HEK293 (cell line): ENCODE measurements around the gene DPP6.

ENCODE experiments used
- CTCF ChIA-PET: fragments of 350-600 bp; formaldehyde crosslinking; extraction: SDS; loops from one replicate; lab custom pipeline; 2021; ENCODE audit warnings: antibody characterized with exemption; lab: Yijun Ruan, JAX
- POLR2A ChIA-PET: fragments of 300-600 bp; formaldehyde crosslinking; extraction: SDS; loops from one replicate; lab custom pipeline; 2020; ENCODE audit warnings: antibody characterized with exemption, inconsistent platforms; lab: Yijun Ruan, JAX
- H3K27ac ChIP-seq: fragments of 200-500 bp; sonication (Bioruptor generic); 2 replicates; pipeline ENCODE4 v1.5.1; 2014; ENCODE audit warnings: low read depth, low read length, control low read depth, inconsistent platforms; ENCODE audit errors: extremely low read depth
- H3K36me3 ChIP-seq, 2 experiments: fragments of 200-500 bp in 1 of 2; sonication (Bioruptor generic) in 1 of 2; 1 replicate in 1 of 2; 2 replicates in 1 of 2; pipeline ENCODE4 v1.5.1; 2014 to 2017; ENCODE audit warnings: inconsistent platforms in 2 of 2, low read length in 2 of 2; ENCODE audit not compliant: control insufficient read depth in 2 of 2, insufficient read depth in 1 of 2
- H3K4me1 ChIP-seq: fragments of 200-500 bp; sonication (Bioruptor generic); 2 replicates; pipeline ENCODE4 v1.5.1; 2014; ENCODE audit warnings: mild to moderate bottlenecking, low read length, inconsistent platforms; ENCODE audit not compliant: control insufficient read depth, insufficient read depth
- H3K4me3 ChIP-seq: 2 replicates; pipeline ENCODE4 v1.5.1; 2011; ENCODE audit warnings: low read depth, mild to moderate bottlenecking, control low read depth, low read length, moderate library complexity
- H3K9me3 ChIP-seq: fragments of 200-500 bp; sonication (Bioruptor generic); 2 replicates; pipeline ENCODE4 v1.5.1; 2014; ENCODE audit warnings: low read depth, low read length, inconsistent platforms; ENCODE audit not compliant: control insufficient read depth, insufficient read depth
- BCL6B ChIP-seq: fragments of 450-650 bp; formaldehyde crosslinking; IDR thresholded peaks from 2 replicates; pipeline ENCODE4 v1.5.1; 2017; ENCODE audit warnings: missing biosample characterization, missing genetic modification characterization
- CTCF ChIP-seq: fragments of 450-650 bp; formaldehyde crosslinking; IDR thresholded peaks from 2 replicates; pipeline ENCODE4 v1.5.1; 2016; ENCODE audit warnings: missing biosample characterization, missing genetic modification characterization
- HOXA7 ChIP-seq: sonication (generic); formaldehyde crosslinking; IDR thresholded peaks from 2 replicates; pipeline ENCODE4 v1.8.1; 2022; ENCODE audit warnings: missing genetic modification reagents, borderline replicate concordance
- KLF16 ChIP-seq: fragments of 450-650 bp; formaldehyde crosslinking; IDR thresholded peaks from 2 replicates; pipeline ENCODE4 v1.5.1; 2017; ENCODE audit warnings: missing biosample characterization, missing genetic modification characterization
- REPIN1 ChIP-seq: fragments of 450-650 bp; formaldehyde crosslinking; IDR thresholded peaks from 2 replicates; pipeline ENCODE4 v1.5.1; 2017; ENCODE audit warnings: missing biosample characterization, missing genetic modification characterization, low read depth
- ZBTB17 ChIP-seq: fragments of 450-650 bp; formaldehyde crosslinking; IDR thresholded peaks from 2 replicates; pipeline ENCODE4 v1.5.1; 2016; ENCODE audit warnings: missing biosample characterization, missing genetic modification characterization
- ZBTB20 ChIP-seq: fragments of 450-650 bp; formaldehyde crosslinking; IDR thresholded peaks from 2 replicates; pipeline ENCODE4 v1.5.1; 2016; ENCODE audit warnings: missing biosample characterization, missing genetic modification characterization
- ZNF112 ChIP-seq: fragments of 450-650 bp; formaldehyde crosslinking; IDR thresholded peaks from 2 replicates; pipeline ENCODE4 v1.5.0; 2017; ENCODE audit warnings: missing biosample characterization, missing genetic modification characterization
- ZNF132 ChIP-seq: fragments of 450-650 bp; formaldehyde crosslinking; IDR thresholded peaks from 2 replicates; pipeline ENCODE4 v1.5.1; 2017; ENCODE audit warnings: missing biosample characterization, missing genetic modification characterization, borderline replicate concordance
- ZNF140 ChIP-seq: fragments of 450-650 bp; formaldehyde crosslinking; IDR thresholded peaks from 2 replicates; pipeline ENCODE4 v1.5.1; 2016; ENCODE audit warnings: missing biosample characterization, missing genetic modification characterization
- ZNF19 ChIP-seq: fragments of 450-650 bp; formaldehyde crosslinking; IDR thresholded peaks from 2 replicates; pipeline ENCODE4; 2016; ENCODE audit warnings: missing biosample characterization, missing genetic modification characterization, low read depth
- ZNF2 ChIP-seq: fragments of 450-650 bp; formaldehyde crosslinking; IDR thresholded peaks from 2 replicates; pipeline ENCODE4 v1.5.1; 2016; ENCODE audit warnings: missing biosample characterization, missing genetic modification characterization
- ZNF214 ChIP-seq: fragments of 450-650 bp; formaldehyde crosslinking; IDR thresholded peaks from 2 replicates; pipeline ENCODE4 v1.5.1; 2017; ENCODE audit warnings: missing biosample characterization, mild to moderate bottlenecking, missing genetic modification characterization, borderline replicate concordance
- ZNF280C ChIP-seq: fragments of 450-650 bp; formaldehyde crosslinking; IDR thresholded peaks from 2 replicates; pipeline ENCODE4 v1.5.1; 2016; ENCODE audit warnings: missing biosample characterization, missing genetic modification characterization
- ZNF292 ChIP-seq: fragments of 450-650 bp; formaldehyde crosslinking; IDR thresholded peaks from 2 replicates; pipeline ENCODE4 v1.5.1; 2016; ENCODE audit warnings: low read depth, missing biosample characterization, missing genetic modification characterization, borderline replicate concordance
- ZNF302 ChIP-seq: fragments of 450-650 bp; formaldehyde crosslinking; IDR thresholded peaks from 2 replicates; pipeline ENCODE4 v1.5.1; 2016; ENCODE audit warnings: missing biosample characterization, missing genetic modification characterization, low read depth
- ZNF391 ChIP-seq: fragments of 450-650 bp; formaldehyde crosslinking; IDR thresholded peaks from 2 replicates; pipeline ENCODE4 v1.5.1; 2016; ENCODE audit warnings: low read depth, missing biosample characterization, missing genetic modification characterization, borderline replicate concordance
- ZNF394 ChIP-seq: fragments of 450-650 bp; formaldehyde crosslinking; IDR thresholded peaks from 2 replicates; pipeline ENCODE4 v1.5.1; 2016; ENCODE audit warnings: missing biosample characterization, missing genetic modification characterization, mild to moderate bottlenecking, moderate library complexity, borderline replicate concordance
- ZNF426 ChIP-seq: fragments of 450-650 bp; formaldehyde crosslinking; IDR thresholded peaks from 2 replicates; pipeline ENCODE4 v1.5.1; 2017; ENCODE audit warnings: missing biosample characterization, missing genetic modification characterization, mild to moderate bottlenecking, inconsistent platforms, moderate library complexity
- ZNF449 ChIP-seq: fragments of 450-650 bp; formaldehyde crosslinking; IDR thresholded peaks from 2 replicates; pipeline ENCODE4 v1.5.1; 2017; ENCODE audit warnings: missing biosample characterization, mild to moderate bottlenecking, missing genetic modification characterization, moderate library complexity
- ZNF514 ChIP-seq: fragments of 450-650 bp; formaldehyde crosslinking; IDR thresholded peaks from 2 replicates; pipeline ENCODE4 v1.5.1; 2016; ENCODE audit warnings: missing biosample characterization, missing genetic modification characterization
- ZNF629 ChIP-seq: fragments of 450-650 bp; formaldehyde crosslinking; IDR thresholded peaks from 2 replicates; pipeline ENCODE4 v1.5.1; 2017; ENCODE audit warnings: missing biosample characterization, missing genetic modification characterization
- ZNF639 ChIP-seq: fragments of 450-650 bp; formaldehyde crosslinking; IDR thresholded peaks from 2 replicates; pipeline ENCODE4 v1.5.1; 2016; ENCODE audit warnings: missing biosample characterization, missing genetic modification characterization
- ZNF837 ChIP-seq: fragments of 450-650 bp; formaldehyde crosslinking; IDR thresholded peaks from 2 replicates; pipeline ENCODE4 v1.5.1; 2016; ENCODE audit warnings: missing biosample characterization, missing genetic modification characterization
- ZSCAN30 ChIP-seq: fragments of 450-650 bp; IDR thresholded peaks from 2 replicates; pipeline ENCODE4 v1.5.1; 2018; ENCODE audit warnings: missing biosample characterization, mild to moderate bottlenecking, missing genetic modification characterization, moderate library complexity

The DPP6 gene

GRCh38 chr7:154463794-154464193 is 411.6 kb downstream of the DPP6 start:
- no peak overlapping the region for H3K4me3 ChIP-seq
- TF ChIP-seq ZSCAN30 (tag by site-specific recombination) (no peak), ZNF629 (tag by site-specific recombination) (no peak), ZNF391 (tag by site-specific recombination) (no peak), ZNF132 (no peak), ZNF837 (tag by site-specific recombination) (no peak), ZNF140 (tag by site-specific recombination) (no peak), ZBTB17 (no peak), CTCF (tag by site-specific recombination) (no peak), ZNF426 (tag by site-specific recombination) (no peak), ZNF214 (tag by site-specific recombination) (no peak)
- TF ChIP-seq, all 188 proteins: peak for 0
- Histone ChIP-seq H3K9me3 (no peaks in the 10 kb centered on the region), H3K27ac (no peak overlapping the region), H3K36me3 (no peaks in the 10 kb centered on the region), H3K4me1 (no peaks in the 10 kb centered on the region)
- POLR2A ChIA-PET, result no interaction called here
- CTCF ChIA-PET, result no interaction called here

- TF ChIP-seq ZNF2 (no peak), HOXA7 (CRISPR knock-in tag) (no peak), KLF16 (tag by site-specific recombination) (no peak), ZNF292 (tag by site-specific recombination) (no peak), ZNF280C (tag by site-specific recombination) (no peak), ZBTB20 (tag by site-specific recombination) (no peak), ZNF629 (tag by site-specific recombination) (no peak), ZNF394 (tag by site-specific recombination) (no peak), ZNF514 (no peak), ZNF302 (tag by site-specific recombination) (no peak), REPIN1 (no peak), ZNF449 (tag by site-specific recombination) (no peak), ZNF639 (no peak), BCL6B (tag by site-specific recombination) (no peak), ZNF19 (tag by site-specific recombination) (no peak), ZNF112 (tag by site-specific recombination) (no peak)
- no peaks in the 10 kb centered on the region for H3K36me3 ChIP-seq
- H3K9me3 ChIP-seq, result no peaks in the 10 kb centered on the region
- ChIA-PET CTCF (interaction anchor here (0.6 kb wide), 1 partner anchor 82 kb away, joined by 3 read pairs; no protein-coding TSS in a partner anchor), POLR2A (no interaction called here)
- no peak overlapping the region for H3K4me3 ChIP-seq
- no peak overlapping the region for H3K27ac ChIP-seq
- no peaks in the 10 kb centered on the region for H3K4me1 ChIP-seq
Observed at GRCh38 chr7:154469652-154470051, 417.5 kb downstream of the DPP6 start.
